HEK293 (cell line): ENCODE data around the gene UBR1.

Experiments
- ATF2 ChIP-seq: fragments of 450-650 bp; formaldehyde crosslinking; IDR thresholded peaks from 2 replicates; pipeline ENCODE4 v1.5.1; 2016; ENCODE audit warnings: missing biosample characterization, missing genetic modification characterization, low read depth
- IKZF3 ChIP-seq: fragments of 450-650 bp; IDR thresholded peaks from 2 replicates; pipeline ENCODE4 v1.5.0; 2018; ENCODE audit warnings: missing biosample characterization, mild to moderate bottlenecking, missing genetic modification characterization, moderate library complexity
- KLF8 ChIP-seq: fragments of 450-650 bp; formaldehyde crosslinking; IDR thresholded peaks from 2 replicates; pipeline ENCODE4 v1.5.1; 2016; ENCODE audit warnings: missing biosample characterization, missing genetic modification characterization
- PATZ1 ChIP-seq: fragments of 450-650 bp; formaldehyde crosslinking; IDR thresholded peaks from 2 replicates; pipeline ENCODE4 v1.5.1; 2016; ENCODE audit warnings: missing biosample characterization, missing genetic modification characterization
- PRDM2 ChIP-seq: fragments of 450-650 bp; formaldehyde crosslinking; IDR thresholded peaks from 2 replicates; pipeline ENCODE4 v1.5.1; 2016; ENCODE audit warnings: missing biosample characterization, missing genetic modification characterization, borderline replicate concordance
- REST ChIP-seq: fragments of 450-650 bp; formaldehyde crosslinking; IDR thresholded peaks from 2 replicates; pipeline ENCODE4 v1.5.1; 2016; ENCODE audit warnings: missing biosample characterization, missing genetic modification characterization
- SCRT1 ChIP-seq: fragments of 450-650 bp; formaldehyde crosslinking; IDR thresholded peaks from 2 replicates; pipeline ENCODE4 v1.5.1; 2016; ENCODE audit warnings: missing biosample characterization, missing genetic modification characterization, borderline replicate concordance
- ZBTB17 ChIP-seq: fragments of 450-650 bp; formaldehyde crosslinking; IDR thresholded peaks from 2 replicates; pipeline ENCODE4 v1.5.1; 2016; ENCODE audit warnings: missing biosample characterization, missing genetic modification characterization
- ZBTB21 ChIP-seq: fragments of 450-650 bp; formaldehyde crosslinking; IDR thresholded peaks from 2 replicates; pipeline ENCODE4 v1.5.1; 2017; ENCODE audit warnings: missing biosample characterization, missing genetic modification characterization
- ZBTB7A ChIP-seq: fragments of 450-650 bp; formaldehyde crosslinking; IDR thresholded peaks from 2 replicates; pipeline ENCODE4 v1.5.1; 2016; ENCODE audit warnings: low read depth, missing biosample characterization, missing genetic modification characterization
- ZNF133 ChIP-seq: fragments of 450-650 bp; formaldehyde crosslinking; IDR thresholded peaks from 2 replicates; pipeline ENCODE4 v1.5.1; 2016; ENCODE audit warnings: missing biosample characterization, missing genetic modification characterization
- ZNF138 ChIP-seq: fragments of 450-650 bp; formaldehyde crosslinking; IDR thresholded peaks from 2 replicates; pipeline ENCODE4 v1.5.1; 2016; ENCODE audit warnings: missing biosample characterization, missing genetic modification characterization, borderline replicate concordance
- ZNF175 ChIP-seq: fragments of 450-650 bp; formaldehyde crosslinking; IDR thresholded peaks from 2 replicates; pipeline ENCODE4 v1.5.1; 2016; ENCODE audit warnings: missing biosample characterization, missing genetic modification characterization
- ZNF324 ChIP-seq: fragments of 450-650 bp; formaldehyde crosslinking; IDR thresholded peaks from 2 replicates; pipeline ENCODE4 v1.5.1; 2016; ENCODE audit warnings: missing biosample characterization, missing genetic modification characterization
- ZNF350 ChIP-seq: fragments of 450-650 bp; formaldehyde crosslinking; IDR thresholded peaks from 2 replicates; pipeline ENCODE4 v1.5.0; 2017; ENCODE audit warnings: missing biosample characterization, mild to moderate bottlenecking, missing genetic modification characterization
- ZNF398 ChIP-seq: fragments of 450-650 bp; formaldehyde crosslinking; IDR thresholded peaks from 2 replicates; pipeline ENCODE4 v1.5.1; 2017; ENCODE audit warnings: missing biosample characterization, missing genetic modification characterization
- ZNF404 ChIP-seq: fragments of 450-650 bp; formaldehyde crosslinking; IDR thresholded peaks from 2 replicates; pipeline ENCODE4 v1.5.1; 2017; ENCODE audit warnings: missing biosample characterization, missing genetic modification characterization
- ZNF449 ChIP-seq: fragments of 450-650 bp; formaldehyde crosslinking; IDR thresholded peaks from 2 replicates; pipeline ENCODE4 v1.5.1; 2017; ENCODE audit warnings: missing biosample characterization, mild to moderate bottlenecking, missing genetic modification characterization, moderate library complexity
- ZNF621 ChIP-seq: fragments of 450-650 bp; formaldehyde crosslinking; IDR thresholded peaks from 2 replicates; pipeline ENCODE4 v1.5.1; 2017; ENCODE audit warnings: missing biosample characterization, missing genetic modification characterization
- ZNF701 ChIP-seq: fragments of 450-650 bp; formaldehyde crosslinking; IDR thresholded peaks from 2 replicates; pipeline ENCODE4 v1.5.1; 2016; ENCODE audit warnings: missing biosample characterization, missing genetic modification characterization

UBR1 gene

GRCh38 chr15:42920519-42921341, 185.1 kb downstream of the UBR1 start, which contains the start of gene TTBK2 (continued):
- TF ChIP-seq PATZ1 (peak; percentile 99), ZNF138 (tag by site-specific recombination) (no peak), ZNF133 (no peak), ZBTB17 (tag by site-specific recombination) (peak; percentile 84), ZBTB7A (tag by site-specific recombination) (peak; percentile 86), ZNF350 (no peak), ZNF404 (tag by site-specific recombination) (no peak), ATF2 (tag by site-specific recombination) (no peak), SCRT1 (tag by site-specific recombination) (no peak), PRDM2 (tag by site-specific recombination) (no peak), KLF8 (tag by site-specific recombination) (peak; percentile 35; the same call in 1 of the 2 replicates), ZNF621 (tag by site-specific recombination) (no peak), IKZF3 (tag by site-specific recombination) (no peak), REST (tag by site-specific recombination) (no peak), ZNF449 (tag by site-specific recombination) (peak; percentile 67; the same call in 1 of the 2 replicates), ZNF398 (tag by site-specific recombination) (peak; percentile 89), ZNF175 (tag by site-specific recombination) (no peak), ZNF324 (tag by site-specific recombination) (no peak), ZNF701 (tag by site-specific recombination) (no peak), ZBTB21 (tag by site-specific recombination) (no peak)
